ACC112 (cell line): ENCODE data around the gene XAB2.
"Not testable (repeated sequence)": the region's sequence is repeated elsewhere in the genome, so short reads cannot be mapped to it uniquely, and the experiment has no call there.

Experiments
- H2AFZ ChIP-seq: fragments of 200-600 bp; sonication (generic); one replicate; pipeline ENCODE4 v1.6.0; 2017; ENCODE audit warnings: antibody characterized with exemption, low read length; ENCODE audit not compliant: unreplicated experiment
- H3K27ac ChIP-seq: fragments of 200-600 bp; sonication (generic); 2 replicates; pipeline ENCODE4 v1.5.1; 2014; ENCODE audit warnings: low read depth, mild to moderate bottlenecking, antibody characterized with exemption, low read length, moderate library complexity
- H3K27me3 ChIP-seq: fragments of 200-600 bp; sonication (generic); 2 replicates; pipeline ENCODE4 v1.6.1; 2014; ENCODE audit warnings: mild to moderate bottlenecking, antibody characterized with exemption, low read length, moderate library complexity, mixed read lengths; ENCODE audit not compliant: insufficient read depth
- H3K36me3 ChIP-seq: fragments of 200-600 bp; sonication (generic); 2 replicates; pipeline ENCODE4 v1.6.1; 2016; ENCODE audit warnings: mild to moderate bottlenecking, antibody characterized with exemption, low read length, moderate library complexity, mixed read lengths; ENCODE audit not compliant: insufficient read depth
- H3K4me1 ChIP-seq: fragments of 200-600 bp; sonication (generic); one replicate; pipeline ENCODE4 v1.6.1; 2016; ENCODE audit warnings: low read length, mixed read lengths; ENCODE audit not compliant: insufficient read depth, unreplicated experiment, control insufficient read depth
- H3K4me3 ChIP-seq: fragments of 200-600 bp; sonication (generic); 2 replicates; pipeline ENCODE4 v1.5.1; 2014; ENCODE audit warnings: mild to moderate bottlenecking, low read depth, low read length
- H3K79me2 ChIP-seq: fragments of 200-600 bp; sonication (generic); one replicate; pipeline ENCODE4 v1.6.0; 2016; ENCODE audit warnings: low read length; ENCODE audit not compliant: control insufficient read depth, unreplicated experiment, insufficient read depth

Gene XAB2

DNA sequence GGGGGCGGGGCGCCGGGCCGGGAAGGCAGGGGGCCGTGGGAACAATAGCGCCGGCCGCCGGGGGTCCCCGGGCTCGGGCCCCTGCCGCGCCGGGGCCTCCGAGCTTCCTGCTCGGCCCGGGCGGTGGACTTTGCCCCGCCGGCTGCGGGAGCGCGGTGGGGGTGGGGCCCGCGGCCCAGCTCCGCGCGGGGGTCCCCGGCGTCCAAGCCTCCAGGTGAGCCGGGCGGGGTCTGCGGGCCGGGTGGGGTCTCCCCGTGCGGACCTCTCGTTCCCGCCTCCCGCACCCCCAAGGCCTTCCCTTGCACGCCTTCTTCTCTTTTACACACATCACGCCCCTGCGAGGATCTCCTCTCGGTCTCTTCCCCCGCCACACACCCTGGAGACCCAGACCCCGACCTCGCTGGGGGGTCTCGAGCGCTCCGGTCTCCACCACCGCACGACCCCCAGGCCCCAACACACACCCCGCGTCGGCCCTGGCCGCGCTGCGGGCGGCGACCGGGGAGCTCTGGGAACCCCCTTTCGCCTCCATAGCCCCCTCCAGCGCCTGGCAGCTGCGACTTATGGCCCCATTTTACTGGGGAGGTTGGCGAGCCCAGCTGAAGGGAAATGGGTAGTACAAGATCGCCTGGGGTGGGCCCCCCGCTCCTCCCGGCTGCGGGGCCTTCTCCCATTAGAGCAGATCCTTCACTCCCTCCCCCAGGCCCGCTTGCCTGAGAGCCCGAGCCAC is 33.0 kb downstream of the XAB2 start:
- Histone ChIP-seq H2AFZ (no peak overlapping the region), H3K27me3 (peaks cover 35% of the 10 kb centered on the region), H3K36me3 (no peaks in the 10 kb centered on the region)

DNA sequence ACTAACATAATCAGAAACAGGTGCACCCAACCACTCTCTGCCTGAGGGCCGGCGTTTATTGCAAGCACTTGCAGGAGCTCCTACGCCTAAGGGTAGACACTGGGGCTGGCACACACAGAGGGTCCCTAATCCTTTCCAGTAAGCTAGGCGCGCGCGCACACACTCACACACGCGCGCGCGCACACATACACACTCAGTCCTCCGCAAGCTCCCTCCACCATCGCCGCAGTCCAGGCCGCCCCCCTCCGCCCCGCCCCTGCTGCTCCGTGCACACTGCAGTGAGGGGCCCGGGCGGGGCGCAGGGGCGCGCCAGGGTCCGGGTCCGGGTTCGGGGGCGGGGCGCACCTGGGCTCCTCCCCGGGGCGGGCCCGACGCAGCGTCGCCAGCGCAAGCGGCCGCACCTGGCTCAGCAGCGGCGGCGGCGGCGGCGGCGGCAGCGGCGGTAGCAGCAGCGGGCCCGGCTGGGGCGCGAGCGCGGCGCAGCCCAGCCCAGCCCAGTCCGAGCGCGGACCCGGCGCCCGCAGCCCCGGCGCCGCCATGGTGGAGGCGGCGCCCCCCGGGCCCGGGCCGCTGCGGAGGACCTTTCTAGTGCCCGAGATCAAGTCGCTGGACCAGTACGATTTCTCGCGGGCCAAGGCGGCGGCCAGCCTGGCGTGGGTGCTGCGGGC is 33.7 kb downstream of the XAB2 start, which contains the start of gene CAMSAP3:
Gene CAMSAP3 (plus strand): TSS at position 398 of the 668 bp plus-strand sequence. CDS start 140 bp downstream, at position 538.
- no peak within 1 kb of the TSS for H2AFZ ChIP-seq
- peaks cover 35% of the 10 kb centered on the region for H3K27me3 ChIP-seq
- H3K4me1 ChIP-seq, result no peaks in the 10 kb centered on the region
- H3K4me3 ChIP-seq, result peak within 1 kb of the TSS; percentile 53; the same call in 1 of the 2 replicates
- H3K36me3 ChIP-seq, result no peaks in the 10 kb centered on the region
- H3K27ac ChIP-seq, result no peak within 1 kb of the TSS
- no peaks in the 10 kb centered on the region for H3K79me2 ChIP-seq

More for the DNA sequence above, 33.0 kb downstream of the XAB2 start:
- Histone ChIP-seq H3K4me1 (no peaks in the 10 kb centered on the region), H3K27ac (no peak overlapping the region), H3K79me2 (no peaks in the 10 kb centered on the region), H3K4me3 (no peak overlapping the region)

DNA sequence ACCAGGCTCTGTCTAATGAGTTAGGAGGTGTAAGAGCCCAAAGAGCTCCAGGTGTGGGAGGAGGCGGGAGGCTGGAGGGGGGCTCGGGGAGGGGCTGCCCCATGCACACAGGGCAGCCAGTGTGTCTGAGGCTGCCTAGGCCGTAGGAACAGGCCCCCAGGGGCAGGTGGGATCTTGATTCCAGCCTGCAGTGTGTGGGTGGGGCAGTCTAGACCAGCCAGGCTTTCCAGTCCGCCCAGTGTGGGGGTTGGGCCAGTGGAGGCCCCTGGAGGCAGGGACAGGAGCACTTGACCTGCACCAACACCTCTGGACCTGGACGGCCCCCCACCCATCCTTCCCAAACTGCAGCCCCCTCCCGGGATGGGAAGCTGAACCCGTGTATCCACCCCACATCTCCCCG is 39.1 kb downstream of the XAB2 start:
- Histone ChIP-seq H3K27me3 (peaks cover 11% of the 10 kb centered on the region), H3K27ac (no peak overlapping the region), H3K36me3 (no peaks in the 10 kb centered on the region), H3K4me3 (no peak overlapping the region), H2AFZ (no peak overlapping the region), H3K4me1 (no peaks in the 10 kb centered on the region), H3K79me2 (no peaks in the 10 kb centered on the region)

DNA sequence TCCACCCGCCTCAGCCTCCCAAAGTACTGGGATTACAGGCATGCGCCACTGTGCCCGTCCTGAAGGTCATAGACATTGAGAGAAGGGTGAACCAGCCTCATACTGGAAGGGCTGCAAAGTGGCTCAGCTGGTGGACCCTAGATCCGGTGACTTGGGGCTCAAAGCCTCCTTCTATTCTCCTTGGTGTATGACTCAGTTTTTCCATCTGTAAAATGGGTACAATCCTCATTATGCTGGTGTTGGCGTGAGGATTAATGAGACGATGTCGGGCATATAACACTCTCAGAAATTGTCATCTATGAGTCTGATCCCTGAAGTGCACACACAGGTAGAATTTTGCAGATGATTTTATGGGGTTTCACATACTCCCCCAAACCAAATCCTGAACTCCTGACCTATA is 39.5 kb downstream of the XAB2 start:
- H3K4me3 ChIP-seq, result no peak overlapping the region
- peaks cover 7% of the 10 kb centered on the region; the same call in 1 of the 2 replicates for H3K27me3 ChIP-seq
- no peaks in the 10 kb centered on the region for H3K4me1 ChIP-seq
- no peak overlapping the region for H3K27ac ChIP-seq
- H3K36me3 ChIP-seq, result no peaks in the 10 kb centered on the region
- H2AFZ ChIP-seq, result no peak overlapping the region
- no peaks in the 10 kb centered on the region for H3K79me2 ChIP-seq

DNA sequence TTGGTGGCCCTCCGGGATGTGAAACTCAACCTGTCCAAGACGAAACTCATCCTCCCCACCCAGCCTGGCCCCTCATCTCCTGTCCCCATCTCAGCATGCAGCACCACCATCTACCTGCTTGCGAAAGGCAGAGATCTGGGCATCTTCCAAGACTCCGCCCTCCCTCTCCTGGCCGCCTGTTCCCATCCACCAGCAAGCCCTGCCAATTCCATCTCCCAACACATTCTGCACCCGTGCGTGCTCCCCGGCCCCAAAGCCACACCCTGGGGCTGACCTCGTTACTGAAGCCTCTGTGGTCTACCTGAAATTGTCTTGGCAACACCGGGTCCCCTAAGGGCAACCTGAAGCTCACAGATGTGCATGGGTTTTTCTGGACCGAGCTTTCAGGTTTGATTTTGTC is 46.9 kb downstream of the XAB2 start:
- no peaks in the 10 kb centered on the region for H3K4me1 ChIP-seq
- H3K27me3 ChIP-seq, result peaks cover 7% of the 10 kb centered on the region
- H2AFZ ChIP-seq, result no peak overlapping the region
- H3K4me3 ChIP-seq, result no peak overlapping the region
- H3K36me3 ChIP-seq, result no peaks in the 10 kb centered on the region
- no peak overlapping the region for H3K27ac ChIP-seq
- no peaks in the 10 kb centered on the region for H3K79me2 ChIP-seq

DNA sequence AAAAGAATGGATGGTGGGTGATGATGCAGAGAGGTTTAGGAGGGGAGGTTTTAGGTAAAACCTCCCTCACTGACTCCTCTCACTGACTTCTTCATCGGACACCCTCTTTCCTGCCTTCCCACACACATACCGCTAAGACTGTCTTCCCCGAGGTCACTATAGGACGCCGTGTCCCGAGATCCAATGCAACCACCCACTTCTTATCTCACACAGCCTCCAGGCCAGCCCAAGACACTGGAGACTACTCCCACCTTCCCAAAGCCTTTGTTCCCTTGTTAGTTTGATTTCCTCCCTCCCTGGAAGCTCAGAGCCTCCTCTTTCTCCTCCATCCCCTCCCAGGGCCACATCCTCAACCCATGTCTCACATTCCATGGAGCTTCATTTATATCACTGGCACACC is 50.2 kb downstream of the XAB2 start:
- Histone ChIP-seq H3K4me3 (no peak overlapping the region), H3K27ac (no peak overlapping the region), H2AFZ (no peak overlapping the region), H3K36me3 (no peaks in the 10 kb centered on the region), H3K79me2 (no peaks in the 10 kb centered on the region), H3K4me1 (no peaks in the 10 kb centered on the region), H3K27me3 (peaks cover 10% of the 10 kb centered on the region)

DNA sequence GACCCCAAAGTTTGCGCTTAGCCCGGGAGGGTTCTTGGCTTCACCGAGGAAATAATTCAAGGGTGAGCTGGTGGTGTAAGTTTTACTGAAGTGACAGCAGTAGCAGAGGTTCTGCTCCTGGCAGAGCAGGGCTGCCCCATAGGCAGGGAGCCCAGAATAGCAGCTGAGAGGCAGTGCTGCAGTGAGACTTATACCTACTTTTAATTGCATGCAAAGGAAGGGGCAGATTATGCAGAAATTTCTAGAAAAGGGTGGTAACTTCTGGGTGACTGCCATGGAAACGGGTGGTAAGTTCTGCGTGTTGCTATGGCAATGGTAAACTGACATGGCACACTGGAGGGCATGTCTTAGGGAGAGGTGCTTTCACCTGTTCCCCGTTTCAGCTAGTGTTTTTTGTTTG is 51.2 kb downstream of the XAB2 start:
- H2AFZ ChIP-seq, result no peak overlapping the region
- no peaks in the 10 kb centered on the region for H3K36me3 ChIP-seq
- no peaks in the 10 kb centered on the region for H3K79me2 ChIP-seq
- peaks cover 10% of the 10 kb centered on the region for H3K27me3 ChIP-seq
- no peaks in the 10 kb centered on the region for H3K4me1 ChIP-seq
- no peak overlapping the region for H3K27ac ChIP-seq
- H3K4me3 ChIP-seq, result no peak overlapping the region

DNA sequence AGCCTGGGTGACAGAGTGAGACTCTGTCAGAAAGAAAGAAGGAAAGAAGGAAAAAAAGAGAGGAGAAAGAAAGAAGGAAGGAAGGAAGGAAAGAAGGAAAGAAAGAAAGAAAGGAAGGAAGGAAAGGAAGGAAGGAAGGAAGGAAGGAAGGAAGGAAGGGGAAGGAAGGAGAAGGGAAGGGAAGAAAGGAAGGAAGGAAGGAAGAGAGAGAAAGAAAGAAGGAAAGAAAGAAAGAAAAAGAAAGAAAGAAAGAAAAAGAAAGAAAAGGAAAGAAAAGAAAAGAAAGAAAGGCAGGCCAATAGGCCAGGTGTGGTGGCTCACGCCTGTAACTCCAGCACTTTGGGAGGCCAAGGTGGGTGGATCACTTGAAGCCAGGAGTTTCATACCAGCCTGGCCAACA is 51.9 kb downstream of the XAB2 start:
- H3K79me2 ChIP-seq, H3K27ac ChIP-seq, H3K4me3 ChIP-seq, H2AFZ ChIP-seq, H3K27me3 ChIP-seq, H3K4me1 ChIP-seq, H3K36me3 ChIP-seq: not testable (repeated sequence)

DNA sequence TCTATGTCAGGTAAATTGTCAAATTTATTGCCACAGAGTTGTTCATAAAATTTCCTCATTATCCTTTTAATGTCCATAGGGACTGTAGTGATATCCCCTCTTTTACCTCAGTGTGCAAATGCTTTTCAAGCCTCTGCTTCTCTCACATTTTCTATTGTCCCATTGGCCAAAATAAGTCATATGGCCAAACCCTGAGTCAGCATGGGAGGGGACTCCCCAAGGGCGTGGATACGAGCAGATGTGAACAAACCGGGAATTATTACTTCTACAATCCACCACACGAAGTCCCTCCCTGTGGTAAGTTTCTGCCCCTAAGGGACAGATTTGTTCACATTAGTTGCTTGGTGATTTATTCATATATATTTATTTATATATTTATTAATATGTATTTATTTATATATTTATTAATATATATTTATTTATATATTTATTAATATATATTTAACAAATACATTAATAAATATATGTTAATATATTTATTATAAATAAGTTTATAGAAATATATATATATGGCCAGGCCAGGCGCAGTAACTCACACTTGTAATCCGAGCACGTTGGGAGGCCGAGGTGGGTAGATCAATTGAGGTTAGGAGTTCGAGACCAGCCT is 53.8 kb downstream of the XAB2 start:
- peaks cover 10% of the 10 kb centered on the region for H3K27me3 ChIP-seq
- no peaks in the 10 kb centered on the region for H3K79me2 ChIP-seq
- H2AFZ ChIP-seq, result no peak overlapping the region
- no peaks in the 10 kb centered on the region for H3K4me1 ChIP-seq
- H3K27ac ChIP-seq, result no peak overlapping the region
- no peak overlapping the region for H3K4me3 ChIP-seq
- no peaks in the 10 kb centered on the region for H3K36me3 ChIP-seq

DNA sequence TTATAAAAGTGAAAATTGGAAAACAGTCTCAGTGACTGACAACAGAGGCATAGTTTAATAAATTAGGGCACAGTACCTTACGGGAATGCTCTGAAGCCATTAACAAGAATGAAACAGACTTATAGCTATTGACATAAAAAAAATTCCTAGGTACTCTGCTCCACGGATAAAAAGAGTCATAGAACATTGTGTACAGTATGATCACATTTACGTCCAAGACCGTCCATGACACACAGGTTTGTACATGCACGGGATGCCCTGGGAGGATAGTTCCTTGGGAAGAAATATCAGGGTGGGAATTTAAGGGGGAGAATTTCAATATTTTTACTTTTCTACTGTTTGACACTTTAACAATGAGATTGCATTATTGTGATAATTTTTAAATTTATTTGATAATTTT is 58.6 kb downstream of the XAB2 start:
- H3K27me3 ChIP-seq, result no peaks in the 10 kb centered on the region
- H3K27ac ChIP-seq, result no peak overlapping the region
- H3K4me3 ChIP-seq, result no peak overlapping the region

More for the DNA sequence above, 58.6 kb downstream of the XAB2 start:
- Histone ChIP-seq H3K79me2 (no peaks in the 10 kb centered on the region), H3K36me3 (no peaks in the 10 kb centered on the region), H3K4me1 (no peaks in the 10 kb centered on the region), H2AFZ (no peak overlapping the region)
